Fibroblast of lung (primary cell): ENCODE results near the gene CALHM6. TPM values are rescaled to one million over a fixed set of nuclear protein-coding genes. Genes with fewer than 3 reads are reported as not detected.

Experiments used
- DNase-seq, 2 donors: peaks; one replicate each; pipeline versions ENCODE4 v3.0.0 to v3.0.0-alpha.2; 2010; ENCODE audit warnings: low read depth in 2 of 2
- H2AFZ ChIP-seq: 2 replicates; pipeline ENCODE4 v1.5.1; 2012; ENCODE audit warnings: low read length, control low read depth, inconsistent platforms
- H3K27ac ChIP-seq: 2 replicates; pipeline ENCODE4 v1.5.1; 2011; ENCODE audit warnings: low read length, control low read depth; ENCODE audit not compliant: insufficient read depth
- H3K27me3 ChIP-seq: 2 replicates; pipeline ENCODE4 v1.5.1; 2011; ENCODE audit warnings: mild to moderate bottlenecking, low read length; ENCODE audit not compliant: control insufficient read depth, insufficient read depth
- H3K36me3 ChIP-seq: 2 replicates; pipeline ENCODE4 v1.5.1; 2011; ENCODE audit warnings: low read length; ENCODE audit not compliant: control insufficient read depth, insufficient read depth
- H3K4me1 ChIP-seq: 2 replicates; pipeline ENCODE4 v1.5.1; 2011; ENCODE audit warnings: low read length; ENCODE audit not compliant: control insufficient read depth, insufficient read depth; ENCODE audit errors: extremely low read depth
- H3K4me2 ChIP-seq: 2 replicates; pipeline ENCODE4 v1.5.1; 2011; ENCODE audit warnings: low read length, control low read depth; ENCODE audit not compliant: insufficient read depth; ENCODE audit errors: extremely low read depth
- H3K4me3 ChIP-seq, 4 experiments: fragments of 200-600 bp in 1 of 4; sonication (generic) in 1 of 4; replicated peaks in 1 of 4; 2 replicates each; pipeline ENCODE4 v1.5.1; 2011 to 2016; ENCODE audit warnings: low read length in 4 of 4, low read depth in 3 of 4, mild to moderate bottlenecking in 3 of 4, control low read depth in 2 of 4, inconsistent platforms in 1 of 4, mixed read lengths in 1 of 4; ENCODE audit not compliant: insufficient read depth in 1 of 4; ENCODE audit errors: control extremely low read depth in 1 of 4
- H3K79me2 ChIP-seq: 2 replicates; pipeline ENCODE4 v1.5.1; 2012; ENCODE audit warnings: mild to moderate bottlenecking, low read length, inconsistent platforms; ENCODE audit not compliant: control insufficient read depth, insufficient read depth
- H3K9ac ChIP-seq: 2 replicates; pipeline ENCODE4 v1.5.1; 2011; ENCODE audit warnings: mild to moderate bottlenecking, low read length, control low read depth; ENCODE audit not compliant: insufficient read depth
- H3K9me3 ChIP-seq: 2 replicates; pipeline ENCODE4 v1.5.1; 2012; ENCODE audit warnings: low read depth, low read length; ENCODE audit not compliant: control insufficient read depth, insufficient read depth
- H4K20me1 ChIP-seq: 2 replicates; pipeline ENCODE4 v1.5.1; 2011; ENCODE audit warnings: low read length; ENCODE audit not compliant: control insufficient read depth, insufficient read depth; ENCODE audit errors: extremely low read depth
- EZH2 ChIP-seq: IDR thresholded peaks from 2 replicates; pipeline ENCODE4 v1.5.1; 2012; ENCODE audit warnings: low read length, control low read depth, mild to moderate bottlenecking; ENCODE audit errors: missing control alignments
- polyA plus RNA-seq, 2 donors: library from polyadenylated mRNA; depleted of rRNA in 1 of 2; stranded (reverse) in 1 of 2; unstranded in 1 of 2; fragments of >200 nt; gene quantifications; 2 replicates each; pipeline ENCODE4 v1.2.1, GENCODE V29; 2011 to 2012; ENCODE audit warnings: missing spikeins in 1 of 2
- total RNA-seq: library from RNA; depleted of rRNA; stranded (reverse); fragments of >200 nt; gene quantifications from 2 replicates; pipeline ENCODE4 v1.2.1, GENCODE V29; 2014
- TF ChIP-seq, protein P1 (sequence below), 2 donors: IDR thresholded peaks in 1 of 2; conservative IDR thresholded peaks in 1 of 2; 1 replicate in 1 of 2; 2 replicates in 1 of 2; pipeline ENCODE4 v1.5.1; 2011 to 2012; ENCODE audit warnings: low read length in 2 of 2, control low read depth in 1 of 2, inconsistent platforms in 1 of 2, low read depth in 1 of 2, mild to moderate bottlenecking in 1 of 2

CALHM6 gene
- total and polyA plus RNA-seq, 2 donors (not counting 1 experiment from before 2014, with no cell fraction given) = 0.33 to 1.3 TPM

DNA sequence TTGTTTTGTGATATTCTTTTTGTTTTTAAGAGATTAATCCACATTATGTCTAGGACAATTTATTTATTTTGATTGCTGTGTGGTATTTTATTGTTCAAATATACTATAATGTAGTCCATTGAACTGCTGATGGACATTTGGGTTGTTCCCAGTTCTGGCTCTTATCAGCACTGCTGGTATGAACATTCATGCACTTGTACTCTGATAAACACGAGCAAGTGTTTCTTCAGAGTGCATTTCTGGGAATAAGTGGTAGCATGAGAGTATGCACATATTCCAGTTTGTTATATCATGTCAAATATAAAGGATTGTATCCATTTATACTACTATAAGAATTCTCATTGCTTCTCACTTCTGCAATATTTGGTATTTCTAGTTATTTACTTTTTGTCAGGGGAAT lies 7.1 kb downstream of the CALHM6 start:
- Histone ChIP-seq H2AFZ (no peak overlapping the region), H3K36me3 (no peaks in the 10 kb centered on the region), H3K4me1 (no peaks in the 10 kb centered on the region), H3K27ac (no peak overlapping the region), H3K9ac (no peak overlapping the region), H3K27me3 (no peaks in the 10 kb centered on the region), H3K4me3 (no peak overlapping the region), H3K4me2 (no peak overlapping the region), H3K9me3 (no peaks in the 10 kb centered on the region), H3K79me2 (no peaks in the 10 kb centered on the region), H4K20me1 (no peaks in the 10 kb centered on the region)
- TF ChIP-seq, protein P1, sequence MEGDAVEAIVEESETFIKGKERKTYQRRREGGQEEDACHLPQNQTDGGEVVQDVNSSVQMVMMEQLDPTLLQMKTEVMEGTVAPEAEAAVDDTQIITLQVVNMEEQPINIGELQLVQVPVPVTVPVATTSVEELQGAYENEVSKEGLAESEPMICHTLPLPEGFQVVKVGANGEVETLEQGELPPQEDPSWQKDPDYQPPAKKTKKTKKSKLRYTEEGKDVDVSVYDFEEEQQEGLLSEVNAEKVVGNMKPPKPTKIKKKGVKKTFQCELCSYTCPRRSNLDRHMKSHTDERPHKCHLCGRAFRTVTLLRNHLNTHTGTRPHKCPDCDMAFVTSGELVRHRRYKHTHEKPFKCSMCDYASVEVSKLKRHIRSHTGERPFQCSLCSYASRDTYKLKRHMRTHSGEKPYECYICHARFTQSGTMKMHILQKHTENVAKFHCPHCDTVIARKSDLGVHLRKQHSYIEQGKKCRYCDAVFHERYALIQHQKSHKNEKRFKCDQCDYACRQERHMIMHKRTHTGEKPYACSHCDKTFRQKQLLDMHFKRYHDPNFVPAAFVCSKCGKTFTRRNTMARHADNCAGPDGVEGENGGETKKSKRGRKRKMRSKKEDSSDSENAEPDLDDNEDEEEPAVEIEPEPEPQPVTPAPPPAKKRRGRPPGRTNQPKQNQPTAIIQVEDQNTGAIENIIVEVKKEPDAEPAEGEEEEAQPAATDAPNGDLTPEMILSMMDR (conservative IDR thresholded peaks at IDR 0.05 in 1 of 2, IDR thresholded peaks at IDR 0.05 in 1 of 2; ENCODE audit: low read depth in 1 of 2, low read length in 2 of 2) = no peak
- TF ChIP-seq EZH2 = no peak
- DNase-seq = no peak

DNA sequence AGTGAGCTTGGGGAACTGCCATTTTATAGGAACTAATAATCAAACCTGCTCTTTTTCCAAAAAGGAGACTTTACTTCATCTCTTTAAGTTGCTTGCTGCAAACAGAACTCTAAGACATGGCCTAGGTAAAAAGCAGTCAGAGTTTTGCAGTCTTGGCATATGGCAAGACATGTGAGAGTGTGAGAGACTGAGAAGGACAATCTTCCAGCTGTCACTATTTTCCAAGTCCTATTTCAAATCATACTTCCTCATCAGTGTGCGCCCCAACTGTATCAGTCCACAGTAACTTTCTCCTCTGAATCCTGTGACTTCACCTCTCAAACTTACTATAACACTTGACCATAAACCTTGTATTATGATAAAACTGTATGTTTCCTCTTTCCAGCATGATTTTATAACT lies 10.4 kb downstream of the CALHM6 start:
- Histone ChIP-seq H3K27me3 (no peaks in the 10 kb centered on the region), H3K4me1 (no peaks in the 10 kb centered on the region), H3K79me2 (no peaks in the 10 kb centered on the region), H3K9me3 (no peaks in the 10 kb centered on the region), H3K9ac (no peak overlapping the region), H3K4me3 (no peak overlapping the region), H2AFZ (no peak overlapping the region), H3K36me3 (no peaks in the 10 kb centered on the region), H3K27ac (no peak overlapping the region), H4K20me1 (no peaks in the 10 kb centered on the region), H3K4me2 (no peak overlapping the region)
- TF ChIP-seq, protein P1 (conservative IDR thresholded peaks at IDR 0.05 in 1 of 2, IDR thresholded peaks at IDR 0.05 in 1 of 2; ENCODE audit: low read depth in 1 of 2, low read length in 2 of 2) = no peak
- TF ChIP-seq EZH2 = no peak
- no peak for DNase-seq

DNA sequence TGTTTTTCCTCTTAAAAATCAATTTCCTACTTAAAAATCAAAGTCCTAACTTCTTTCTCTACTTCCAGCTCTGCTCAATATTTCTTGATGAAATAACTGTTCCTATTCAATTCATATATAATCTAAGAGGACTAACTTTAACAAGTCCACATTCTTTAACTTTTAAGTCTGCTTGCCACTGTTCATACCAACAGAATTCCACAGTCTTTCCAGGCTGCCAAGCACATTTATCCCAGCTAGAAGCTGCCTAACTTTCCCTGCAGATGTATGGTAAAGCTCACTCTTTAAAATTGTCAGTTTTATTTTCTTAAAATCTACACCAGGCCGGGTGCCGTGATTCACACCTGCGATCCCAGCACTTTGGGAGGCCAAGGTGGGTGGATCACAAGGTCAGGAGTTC lies 11.5 kb downstream of the CALHM6 start:
- TF ChIP-seq EZH2 = no peak
- TF ChIP-seq, protein P1 (conservative IDR thresholded peaks at IDR 0.05 in 1 of 2, IDR thresholded peaks at IDR 0.05 in 1 of 2; ENCODE audit: low read depth in 1 of 2, low read length in 2 of 2) = no peak
- H4K20me1 ChIP-seq = no peaks in the 10 kb centered on the region
- H3K9ac ChIP-seq = no peak overlapping the region
- H2AFZ ChIP-seq = no peak overlapping the region
- H3K27ac ChIP-seq = no peak overlapping the region
- no peaks in the 10 kb centered on the region for H3K27me3 ChIP-seq
- no peaks in the 10 kb centered on the region for H3K36me3 ChIP-seq
- H3K4me2 ChIP-seq = no peak overlapping the region
- DNase-seq = no peak
- no peaks in the 10 kb centered on the region for H3K4me1 ChIP-seq
- H3K4me3 ChIP-seq = no peak overlapping the region
- no peaks in the 10 kb centered on the region for H3K9me3 ChIP-seq
- no peaks in the 10 kb centered on the region for H3K79me2 ChIP-seq
